Daoy (cell line): ENCODE measurements around the gene TBX4. TPM values are rescaled to one million over a fixed set of nuclear protein-coding genes. Genes with fewer than 3 reads are reported as not detected.

Source experiments
- DNase-seq: peaks from one replicate; pipeline ENCODE4 v3.0.0-alpha.2; 2015; ENCODE audit warnings: low read depth
- total RNA-seq: library from RNA; depleted of rRNA; stranded (reverse); fragments of >200 nt; shearing (Covaris generic); gene quantifications from 2 replicates; pipeline ENCODE4 v1.2.3, GENCODE V29; 2014

TBX4 gene
- total RNA-seq, 1 experiment from 2014 or later: not detected

DNA sequence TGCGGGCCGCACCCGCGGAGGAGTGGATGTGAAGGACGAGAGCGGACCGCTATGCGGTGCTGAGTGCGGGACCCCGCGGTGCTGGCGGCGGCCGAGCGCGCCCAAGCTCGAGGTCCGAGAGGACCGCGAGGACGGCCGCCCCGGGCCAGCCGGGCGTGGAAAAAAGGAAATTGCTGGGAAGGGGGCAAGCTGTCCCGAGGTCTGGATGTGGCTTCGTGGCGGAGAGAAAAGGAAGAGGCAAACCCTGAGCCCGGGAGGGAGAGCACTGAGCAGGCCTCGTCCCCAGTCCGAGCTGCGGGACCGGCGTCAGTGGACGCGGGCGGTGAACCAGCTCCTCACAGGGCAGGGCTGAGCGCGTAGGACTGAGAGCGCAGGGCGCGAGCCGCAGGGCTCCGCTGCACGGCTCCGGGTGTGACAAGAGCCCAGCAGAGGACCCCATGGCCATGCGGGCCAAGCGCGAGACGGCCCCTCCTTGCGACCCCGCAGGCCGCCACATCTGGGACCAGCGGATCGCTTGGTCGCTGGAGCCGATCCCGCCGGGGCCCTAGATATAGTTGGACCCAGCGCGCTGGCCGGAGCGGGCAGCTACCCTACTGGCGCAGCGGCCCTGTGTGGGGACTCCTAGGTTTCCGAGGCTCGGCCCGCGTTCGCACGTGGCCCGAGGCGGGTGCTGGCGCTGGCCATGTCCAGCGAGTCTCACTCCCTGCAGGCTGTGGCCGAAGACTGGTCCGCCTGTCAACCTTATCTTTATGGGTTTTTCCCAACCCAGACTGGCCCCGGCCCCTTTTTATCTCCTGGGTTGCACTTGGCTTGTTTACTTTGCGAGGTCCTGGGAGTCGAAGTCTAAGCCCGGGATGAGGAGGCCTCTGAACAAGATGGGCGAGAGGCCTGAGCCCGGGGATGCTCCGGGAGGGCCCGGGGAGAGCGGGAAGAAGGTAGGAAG lies 2.4 kb downstream of the TBX4 start:
- DNase-seq: no peak

DNA sequence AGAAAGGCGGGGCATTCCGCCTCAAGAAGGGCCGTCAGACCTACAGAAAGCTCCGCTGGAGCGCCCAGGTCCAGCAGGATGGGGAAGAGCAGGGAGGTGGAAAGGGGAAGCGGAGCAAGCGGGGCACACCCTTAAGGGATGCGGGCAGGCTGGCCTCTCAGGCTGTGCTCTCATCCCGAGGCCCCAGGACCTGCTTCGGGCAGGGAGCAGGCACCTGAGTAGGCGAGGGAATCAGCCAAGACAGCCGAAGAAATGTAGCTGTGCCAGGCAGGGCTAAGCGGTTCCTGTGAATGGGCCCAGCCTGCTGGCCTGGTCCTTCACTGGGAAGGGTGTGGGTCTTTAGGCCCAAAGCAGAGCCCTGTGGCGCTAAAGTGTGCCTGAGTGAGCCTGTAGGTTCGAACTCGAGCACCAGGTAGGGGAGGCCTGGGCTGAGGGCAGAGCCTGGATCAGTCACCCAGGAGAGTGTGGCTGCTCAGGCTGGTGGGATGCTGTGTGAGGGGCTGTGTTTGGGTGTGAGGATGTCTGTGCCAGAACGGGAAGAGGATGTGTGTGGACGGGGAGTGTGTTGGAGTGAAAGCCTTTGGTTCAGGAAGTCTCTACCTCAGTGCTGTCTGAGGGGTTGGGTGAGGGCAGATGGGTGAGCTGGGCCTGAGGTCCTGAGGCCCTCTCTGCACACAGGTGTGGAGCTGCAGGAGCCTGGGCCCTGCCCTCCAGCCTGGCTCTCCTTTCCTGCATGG lies 3.3 kb downstream of the TBX4 start:
- no peak for DNase-seq

DNA sequence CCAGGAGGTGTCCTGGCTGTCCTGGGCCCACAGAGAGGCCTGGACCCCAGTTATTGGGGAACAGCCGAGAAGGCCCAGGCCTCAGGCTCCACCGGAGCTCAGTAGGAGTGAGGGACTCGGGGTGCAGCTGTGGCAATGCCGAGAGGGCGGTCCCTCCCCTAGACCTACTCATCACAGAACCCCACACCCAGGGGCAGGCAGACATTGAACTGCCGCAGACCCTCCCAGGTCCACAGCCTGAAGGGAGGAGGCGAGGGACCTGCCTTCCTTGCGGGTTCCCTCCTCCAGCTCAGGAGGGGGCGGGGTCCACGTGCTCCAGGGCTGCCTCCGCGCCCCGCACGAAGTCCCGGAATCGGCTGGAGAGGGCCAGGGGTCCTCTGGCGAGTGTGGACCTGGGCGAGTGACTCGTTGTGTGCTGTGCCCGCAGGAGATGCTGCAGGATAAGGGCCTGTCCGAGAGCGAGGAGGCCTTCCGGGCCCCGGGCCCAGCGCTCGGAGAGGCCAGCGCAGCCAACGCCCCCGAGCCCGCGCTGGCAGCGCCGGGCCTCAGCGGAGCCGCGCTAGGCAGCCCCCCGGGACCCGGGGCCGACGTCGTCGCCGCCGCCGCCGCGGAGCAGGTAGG lies 3.9 kb downstream of the TBX4 start:
- DNase-seq: no peak

DNA sequence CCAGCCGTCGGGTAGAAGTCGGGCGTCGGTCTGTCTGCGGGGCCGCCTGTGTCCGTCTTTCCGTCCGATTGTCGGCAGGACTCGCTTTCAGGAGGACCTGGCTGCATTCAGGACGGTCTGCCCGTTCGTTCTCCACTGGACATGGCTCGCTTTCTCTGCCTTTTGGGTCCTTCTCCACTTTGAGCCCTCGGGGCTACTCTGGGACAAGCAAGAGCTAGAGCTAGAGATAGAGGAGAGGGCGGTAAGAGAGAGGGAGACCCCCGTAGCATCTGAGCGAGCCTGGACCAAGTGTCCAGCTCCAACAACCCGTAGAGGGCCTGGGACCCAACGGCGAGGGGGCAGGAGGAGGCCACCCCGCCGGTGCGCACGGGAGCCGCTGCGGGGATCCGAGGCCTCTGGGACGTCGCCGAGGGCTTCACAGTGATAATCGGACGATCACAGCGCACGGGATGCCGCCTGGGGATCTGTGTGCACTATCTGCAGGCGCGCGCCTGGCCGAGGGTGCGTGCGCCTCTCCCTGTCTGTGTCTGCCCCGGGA lies 4.5 kb downstream of the TBX4 start:
- no peak for DNase-seq

DNA sequence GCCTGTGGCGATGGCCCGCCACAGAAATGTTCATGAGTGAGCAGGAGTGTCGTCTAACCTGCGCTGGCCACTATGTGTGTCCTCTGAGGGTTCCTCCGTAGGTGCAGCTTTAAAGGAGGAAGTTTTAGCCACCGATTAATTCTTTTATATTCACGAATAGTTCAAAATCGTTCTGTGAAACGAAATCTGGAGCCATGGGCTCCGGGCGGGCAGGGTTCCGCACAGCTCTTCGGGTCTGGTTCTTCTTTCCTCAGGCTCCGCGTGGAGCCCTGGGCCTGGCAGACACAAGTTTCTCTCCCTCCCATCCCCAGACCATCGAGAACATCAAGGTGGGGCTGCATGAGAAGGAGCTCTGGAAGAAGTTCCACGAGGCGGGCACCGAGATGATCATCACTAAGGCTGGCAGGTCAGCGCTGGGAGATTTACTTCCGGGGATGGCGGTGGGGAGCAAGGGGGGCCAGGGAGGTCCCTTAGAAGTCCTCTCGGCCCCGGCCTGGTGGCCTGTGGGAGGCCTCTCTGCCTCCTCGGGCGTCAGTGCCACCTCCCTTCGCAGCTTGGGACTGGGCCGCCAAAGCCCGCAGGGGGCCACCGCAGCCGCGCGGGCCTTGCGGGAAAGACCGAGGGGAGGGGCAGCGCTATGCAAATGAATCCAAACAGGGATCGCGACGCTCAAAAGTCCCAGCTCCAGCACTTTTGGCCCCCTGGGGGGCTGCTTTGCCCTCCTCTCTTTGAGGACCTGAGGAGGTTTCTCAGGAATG lies 5.2 kb downstream of the TBX4 start:
- DNase-seq: no peak

DNA sequence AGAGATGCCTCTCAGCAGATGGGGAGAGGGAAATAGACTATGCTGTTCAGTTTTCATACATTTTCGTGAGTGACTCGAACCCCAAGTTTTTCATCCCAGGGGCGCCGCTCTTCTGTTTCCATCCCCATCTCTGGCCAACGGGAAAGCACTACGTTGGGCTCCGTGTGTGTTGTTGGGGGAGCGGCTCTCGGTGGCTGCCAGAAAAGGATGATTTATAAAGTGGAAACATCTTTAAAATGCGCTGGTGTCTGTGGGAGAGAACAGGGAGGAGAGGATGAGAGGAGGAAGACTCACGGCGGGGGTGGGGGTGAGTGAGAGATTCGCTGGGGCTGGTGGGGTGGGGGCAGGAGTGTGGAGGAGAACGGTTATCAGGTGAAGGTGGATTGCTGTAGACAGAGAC lies 5.8 kb downstream of the TBX4 start:
- DNase-seq: no peak

DNA sequence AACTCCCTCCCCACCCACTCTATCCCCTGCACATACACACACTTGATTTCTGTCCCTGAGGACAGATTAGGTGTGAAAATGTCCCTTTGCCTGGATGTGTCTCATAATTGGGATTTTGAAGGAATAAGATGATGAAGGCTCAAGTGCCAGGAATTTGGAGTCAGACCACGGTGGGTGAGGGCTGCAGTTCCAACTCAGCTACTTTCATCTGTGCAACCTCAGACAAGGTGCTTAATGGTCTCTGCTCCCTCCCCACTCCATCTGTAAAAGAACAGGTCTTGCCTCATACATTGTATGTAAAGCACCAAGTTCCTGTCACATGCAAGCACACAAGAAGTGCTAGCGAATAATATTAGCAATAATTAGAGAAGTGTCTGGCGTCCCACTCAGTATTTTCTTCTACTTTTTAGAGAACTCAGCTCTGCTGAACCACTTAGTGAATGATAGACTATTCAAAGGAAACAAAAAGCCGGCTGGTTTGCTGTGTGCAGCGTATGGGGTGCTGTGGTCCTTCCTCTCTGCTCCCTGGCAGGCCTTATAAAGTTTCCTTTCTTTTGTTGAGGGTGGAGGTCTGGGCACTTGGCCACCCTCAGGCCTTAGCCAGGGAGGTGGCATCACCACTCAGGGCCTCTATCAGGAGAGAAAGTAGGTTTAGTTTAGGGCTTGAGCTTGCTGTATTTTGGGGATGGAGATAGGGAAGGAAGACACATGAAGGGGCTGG lies 6.4 kb downstream of the TBX4 start:
- DNase-seq: no peak

DNA sequence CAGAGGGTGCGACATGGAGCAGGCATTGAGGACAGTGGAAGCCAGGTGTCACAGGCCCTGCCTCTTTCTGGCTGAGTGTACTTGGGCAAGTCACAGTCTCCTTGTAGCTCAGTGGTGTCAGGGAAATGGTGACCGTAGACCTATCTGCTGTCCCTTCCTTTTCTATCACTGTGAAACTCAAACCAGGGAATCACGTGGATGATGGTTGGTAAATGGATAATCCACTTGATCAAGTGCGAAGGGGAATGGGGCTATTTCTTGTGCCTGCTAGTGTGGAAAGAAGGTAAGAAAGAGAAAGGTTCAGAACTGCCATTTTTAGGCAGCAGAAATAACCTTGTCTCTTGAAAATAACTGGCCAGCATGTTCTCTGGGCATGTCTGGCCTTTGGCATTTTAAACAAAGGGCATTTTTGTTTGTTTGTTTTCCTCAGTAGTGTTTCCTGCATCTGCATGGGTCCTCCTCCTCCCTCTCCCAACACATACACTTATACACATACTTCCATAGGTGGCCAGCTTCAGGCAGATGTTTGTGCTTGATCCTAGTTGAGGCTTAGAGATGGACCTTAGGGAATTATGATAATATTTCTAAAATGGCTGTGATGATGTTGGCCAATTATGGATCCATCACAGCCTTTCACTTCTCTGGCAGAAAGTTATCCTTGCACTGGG lies 7.1 kb downstream of the TBX4 start:
- no peak for DNase-seq

DNA sequence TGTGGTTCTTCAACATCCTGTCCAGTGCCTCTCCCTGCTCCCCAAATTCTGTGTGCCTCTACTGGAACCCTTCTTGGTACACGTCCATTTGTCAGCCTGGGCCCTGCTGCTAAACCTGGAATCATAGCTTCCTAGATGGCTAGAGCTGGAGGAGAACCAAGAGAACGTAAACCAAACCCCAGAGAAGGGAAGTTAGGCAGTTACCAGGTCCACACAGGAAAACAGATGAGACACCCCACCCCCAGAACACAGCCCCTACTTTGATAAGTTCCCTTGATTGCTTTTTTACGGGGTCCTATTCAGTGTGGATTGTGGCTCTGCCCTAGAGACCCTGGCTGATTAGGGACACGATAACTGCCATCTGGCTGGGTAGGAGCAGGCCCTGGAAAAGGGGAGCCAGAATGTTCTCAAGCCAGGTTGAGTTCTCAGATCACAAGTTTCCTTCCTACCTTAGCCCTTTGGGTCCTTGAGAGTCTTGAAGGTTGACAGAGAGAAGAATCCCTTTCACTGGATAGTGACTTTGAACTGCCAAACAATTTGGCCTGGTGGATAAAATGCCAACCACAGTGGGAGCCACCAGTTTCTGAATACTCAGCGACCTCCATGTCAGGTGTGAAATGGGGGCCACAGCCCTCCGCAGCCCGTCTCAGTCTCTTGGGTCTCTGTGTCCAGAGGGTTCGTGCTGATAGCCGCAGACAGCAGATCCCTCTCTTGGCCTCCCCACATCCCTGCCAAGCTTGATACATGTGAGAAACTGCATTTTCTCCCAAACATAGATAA lies 7.9 kb downstream of the TBX4 start:
- no peak for DNase-seq

DNA sequence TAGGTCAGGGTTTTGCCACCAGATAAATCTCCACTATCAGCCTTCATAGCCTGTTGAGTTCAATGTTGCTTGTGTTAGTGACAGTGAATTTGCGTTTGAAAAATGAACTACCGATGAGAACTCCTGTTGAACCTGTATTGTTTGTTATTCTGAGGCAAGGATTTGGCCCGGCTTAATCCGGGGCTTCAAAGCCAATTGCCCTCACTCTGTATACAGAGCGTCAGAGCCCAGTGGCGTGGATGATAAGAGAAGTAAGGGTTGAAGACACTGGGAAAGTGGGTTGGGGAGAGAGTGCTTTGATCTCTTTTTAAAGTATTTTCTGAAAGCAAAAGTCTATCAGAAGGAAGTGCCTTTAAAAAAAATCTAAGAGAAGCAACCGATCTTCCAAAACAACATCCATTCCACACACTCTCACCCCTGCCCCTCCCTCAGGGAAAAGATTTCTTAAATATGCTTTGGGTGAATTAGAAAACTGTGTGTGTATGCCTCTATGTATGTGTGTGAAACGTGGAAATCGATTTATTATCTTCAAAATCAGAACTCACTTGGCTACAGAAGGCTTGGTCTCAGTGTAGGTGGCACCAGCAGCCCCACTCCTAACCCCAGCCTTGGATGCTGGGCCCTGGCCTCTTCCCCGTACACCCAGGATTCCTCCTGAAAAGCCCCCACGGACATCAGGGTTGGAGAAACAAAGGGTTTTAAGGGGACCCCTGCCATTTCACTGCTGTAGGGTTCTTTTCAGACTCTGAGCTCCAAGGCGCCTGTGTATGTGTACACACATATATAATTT lies 8.8 kb downstream of the TBX4 start:
- DNase-seq: no peak

DNA sequence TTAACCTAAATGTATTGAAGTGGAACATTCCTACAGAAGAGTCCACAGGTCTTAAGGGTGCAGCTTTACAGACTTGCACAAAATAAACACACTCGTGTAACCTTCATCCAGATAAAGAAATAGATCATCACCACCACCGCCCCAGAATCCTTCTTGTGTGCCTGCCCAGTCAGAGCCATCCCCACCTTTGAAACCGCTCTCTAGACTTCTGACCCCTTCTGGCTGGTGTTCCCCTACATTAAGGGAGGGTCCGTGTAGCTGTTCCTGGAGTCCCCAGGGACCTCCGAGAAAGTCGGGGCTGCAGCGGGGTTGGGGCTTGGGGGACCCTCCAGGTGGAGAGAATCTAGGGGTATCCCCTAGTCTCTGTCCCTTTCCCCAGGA lies 9.4 kb downstream of the TBX4 start:
- no peak for DNase-seq

DNA sequence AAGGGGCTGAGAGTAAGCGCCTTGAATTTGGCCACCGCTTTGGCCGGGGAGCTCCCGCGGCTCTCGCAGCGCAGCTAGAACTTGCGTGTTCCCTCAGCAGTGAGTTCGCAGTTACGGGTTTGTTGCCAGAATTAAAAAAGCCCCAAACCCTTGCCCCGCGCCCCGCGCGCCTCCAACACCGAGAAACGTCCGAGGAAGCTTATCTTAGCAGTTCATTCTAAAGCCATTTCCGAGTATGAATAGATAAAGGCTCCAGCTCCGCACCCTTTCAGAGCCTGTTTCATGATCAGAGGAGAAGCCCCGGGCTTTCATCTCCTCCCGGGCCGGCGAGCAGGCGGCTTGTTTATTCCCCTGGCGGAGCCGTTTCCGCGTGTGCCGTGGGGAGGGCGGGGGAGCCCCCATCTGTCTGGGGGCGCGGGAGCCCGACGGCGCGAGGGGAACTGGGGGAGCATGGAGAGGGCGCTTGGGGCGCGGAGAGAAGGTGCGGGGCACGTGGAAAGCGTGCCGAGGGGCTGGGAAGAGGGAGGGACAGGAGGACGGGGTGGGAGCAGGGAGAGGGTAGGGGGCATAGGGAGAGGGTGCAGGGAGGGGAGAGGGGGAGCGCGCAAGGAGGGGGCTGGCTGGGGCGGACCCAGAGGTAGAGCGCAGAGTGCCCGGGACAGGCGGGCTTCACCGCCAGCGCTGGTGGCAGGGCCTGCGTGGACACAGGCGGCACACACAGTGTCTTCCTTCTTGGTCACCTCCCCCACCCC lies 9.9 kb downstream of the TBX4 start:
- DNase-seq: no peak

DNA sequence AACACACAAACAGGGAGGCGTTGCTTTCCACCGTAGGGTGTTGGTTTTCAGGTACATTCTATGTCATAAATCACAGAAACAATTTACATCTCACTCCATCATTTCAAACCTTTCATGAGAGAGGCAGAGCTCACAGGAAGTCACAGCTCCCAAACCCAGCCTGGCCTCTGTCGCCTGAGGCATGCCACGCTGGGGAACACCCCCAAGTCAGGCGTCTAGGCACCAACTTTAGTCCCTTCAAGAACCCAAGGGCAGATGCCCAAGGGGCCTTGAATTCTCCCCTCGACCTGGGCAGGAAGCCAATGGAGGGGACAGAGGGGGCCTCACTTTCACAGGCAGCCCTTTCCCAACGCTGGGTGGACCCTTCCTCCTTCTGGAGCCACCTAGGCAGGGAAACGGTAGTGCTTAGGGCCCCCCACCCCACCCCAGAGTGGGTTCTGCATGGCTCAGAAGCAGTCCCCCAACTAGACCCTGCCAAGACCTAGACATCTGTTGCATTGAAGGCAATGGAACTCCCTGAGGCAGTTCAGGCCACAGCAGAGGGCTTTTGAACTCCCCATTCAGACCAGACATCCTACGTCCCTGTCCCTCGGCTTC lies 10.6 kb downstream of the TBX4 start:
- DNase-seq: no peak

DNA sequence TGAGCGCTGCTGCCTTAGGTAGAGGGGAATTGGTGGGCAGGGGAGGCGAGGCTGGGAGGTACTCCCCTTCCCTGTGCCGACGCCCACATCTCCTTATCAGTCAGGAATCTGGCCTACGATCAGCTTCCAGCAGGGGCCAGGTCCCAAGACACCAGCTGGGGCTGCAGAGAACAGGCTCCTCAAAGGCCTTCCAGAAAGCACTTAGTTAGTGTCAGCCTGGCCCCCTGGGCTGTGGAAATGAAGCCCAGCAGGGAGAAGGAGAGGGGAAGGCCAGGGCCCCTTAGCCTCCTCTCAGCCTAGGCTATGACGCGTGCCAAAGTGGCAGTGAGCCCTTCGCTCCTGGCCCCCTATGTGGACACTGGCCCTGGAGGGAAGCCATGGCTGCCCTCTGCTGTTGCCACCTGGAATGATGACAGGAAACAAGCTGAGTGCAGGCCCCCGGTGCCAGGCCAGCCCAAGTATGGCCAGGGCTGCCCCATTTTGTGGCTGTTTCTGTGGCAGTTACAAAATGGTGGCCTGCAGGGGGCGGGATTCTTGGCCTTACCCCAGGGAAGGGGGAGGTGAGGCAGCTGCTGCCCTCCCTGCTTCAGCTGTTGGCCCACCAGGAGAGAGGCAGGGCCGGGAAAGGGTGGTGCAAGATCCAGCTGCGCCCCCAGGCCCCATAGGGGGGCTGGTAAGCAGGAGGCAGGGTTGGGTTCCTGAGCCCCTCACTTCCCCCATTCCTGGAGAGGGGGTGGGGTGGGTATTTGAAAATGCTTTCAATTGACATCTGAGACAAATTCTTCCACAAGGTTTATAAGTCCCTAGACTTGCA lies 11.3 kb downstream of the TBX4 start:
- no peak for DNase-seq

DNA sequence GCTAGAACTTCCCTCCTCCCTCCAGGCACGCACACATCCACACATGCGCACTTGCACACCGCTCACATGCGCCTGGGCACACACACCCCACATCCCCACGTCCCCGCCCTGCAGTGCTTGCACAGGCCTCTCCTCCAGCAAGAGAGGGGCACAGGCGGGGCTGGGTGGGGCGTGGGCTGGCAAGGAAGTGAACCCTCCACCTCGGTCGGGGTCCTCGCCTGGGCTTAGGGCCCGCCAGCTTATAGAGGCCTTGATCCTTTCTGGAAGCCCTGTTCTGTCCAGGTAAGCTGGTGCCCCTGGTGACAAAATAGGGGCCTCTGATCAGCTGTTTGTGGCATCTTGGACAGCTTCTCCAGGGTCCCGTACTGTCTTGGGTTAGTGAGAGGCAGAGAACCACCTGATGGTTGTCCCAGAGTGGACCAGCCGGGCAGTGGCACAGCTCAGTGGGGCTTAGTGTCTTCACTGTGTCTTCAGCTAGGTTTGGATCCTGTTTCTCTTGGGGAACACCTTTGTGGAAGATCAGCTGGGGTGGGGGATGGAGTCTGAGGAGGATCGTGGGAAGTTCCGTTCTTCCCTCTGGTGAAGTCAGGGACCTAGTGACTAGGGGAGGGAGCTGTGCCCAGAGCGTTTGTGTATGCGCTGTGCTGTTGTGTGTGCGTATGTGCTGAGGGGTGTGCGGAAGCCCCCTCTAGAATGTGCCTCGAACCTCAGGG lies 12.1 kb downstream of the TBX4 start:
- DNase-seq: no peak

DNA sequence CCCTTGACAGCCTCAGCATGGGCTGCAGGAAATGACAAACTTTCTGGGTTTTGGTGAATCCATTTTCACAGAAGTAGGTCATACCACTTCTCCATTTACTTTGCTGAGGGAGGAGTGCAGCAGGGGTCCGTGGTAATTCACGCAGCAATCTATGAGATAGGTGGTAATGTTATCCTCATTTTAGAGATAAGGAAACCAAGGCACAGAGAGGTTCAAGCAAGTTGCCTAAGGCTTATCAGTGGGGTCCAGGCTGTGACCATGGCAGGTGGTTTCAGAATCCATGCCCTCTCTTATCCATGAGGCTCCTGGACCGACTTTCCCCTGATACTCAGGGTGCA lies 12.6 kb downstream of the TBX4 start:
- no peak for DNase-seq
